Measurements from ENCODE around the gene SNCG.
"Not testable (repeated sequence)": the region's sequence is repeated elsewhere in the genome, so short reads cannot be mapped to it uniquely, and the experiment has no call there.

Gene SNCG

DNA sequence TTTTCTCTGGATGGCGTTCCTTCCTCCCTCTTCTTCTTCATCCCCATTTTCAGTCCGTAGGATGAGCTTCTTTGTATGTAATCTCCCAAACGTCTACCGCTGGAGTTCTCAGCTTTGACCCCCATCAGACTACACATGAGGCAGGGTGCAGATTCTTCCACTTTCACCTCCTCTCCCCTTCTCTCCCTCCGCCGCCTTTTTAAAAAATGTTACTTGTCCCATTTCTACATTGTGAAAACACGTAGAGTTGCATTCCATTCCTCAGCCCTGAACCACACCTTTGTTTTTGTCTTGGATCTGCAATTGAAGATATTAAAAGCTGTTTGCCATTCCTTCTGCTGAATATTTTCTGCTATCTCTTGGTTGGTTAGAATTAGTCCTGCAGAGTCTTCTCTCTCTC, 16.1 kb downstream of the SNCG start:
- no peak overlapping the region for H3K4me3 ChIP-seq
- no peak for TF ChIP-seq POLR2AphosphoS5 (IDR thresholded peaks at IDR 0.05; ENCODE audit: borderline replicate concordance, low read depth, low read length)
- TF ChIP-seq EZH2 (IDR thresholded peaks at IDR 0.05): no peak
- TF ChIP-seq FOXP2 (optimal IDR thresholded peaks at IDR 0.05; ENCODE audit: control extremely low read depth, extremely low read length, insufficient read depth): no peak
- H3K9me3 ChIP-seq (ENCODE audit: low read depth, low read length): no peaks in the 10 kb centered on the region
- no peak for DNase-seq (ENCODE audit: low read depth, low spot score)
- no peaks in the 10 kb centered on the region for H3K36me3 ChIP-seq (ENCODE audit: insufficient read depth, low read length)
- no peak overlapping the region for H3K27ac ChIP-seq
- no peak overlapping the region for H3K9ac ChIP-seq (ENCODE audit: insufficient read length)

DNA sequence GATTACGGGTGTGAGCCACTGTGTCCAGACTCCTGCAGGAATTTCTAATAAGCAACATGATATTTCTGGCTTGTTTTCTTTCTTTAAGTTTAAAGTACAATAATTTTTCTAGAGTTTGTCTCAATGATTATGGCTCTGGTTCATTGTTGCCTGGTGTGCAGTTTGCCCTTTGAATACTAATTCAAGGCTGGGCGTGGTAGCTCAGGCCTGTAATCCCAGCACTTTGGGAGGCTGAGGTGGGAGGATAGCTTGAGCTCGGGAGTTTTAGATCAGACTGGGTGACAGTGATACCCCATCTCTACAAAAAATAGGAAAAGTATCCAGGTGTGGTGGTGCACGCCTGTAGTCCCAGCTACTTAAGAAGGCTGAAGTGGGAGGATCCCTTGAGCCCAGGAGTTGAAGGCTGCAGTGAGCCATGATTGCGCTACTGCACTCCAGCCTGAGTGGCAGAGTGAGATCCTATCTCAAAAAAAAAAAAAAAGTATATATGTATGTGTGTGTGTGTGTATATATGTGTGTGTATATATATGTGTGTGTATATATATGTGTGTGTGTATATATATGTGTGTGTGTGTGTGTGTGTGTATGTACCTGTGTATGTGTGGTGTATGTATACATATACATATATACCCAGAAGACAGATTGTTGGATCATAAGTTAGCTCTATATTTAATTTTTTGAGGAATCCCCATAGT, 18.1 kb downstream of the SNCG start:
- no peak for DNase-seq (ENCODE audit: low read depth, low spot score)
- H3K9me3 ChIP-seq (ENCODE audit: low read depth, low read length): no peaks in the 10 kb centered on the region
- H3K36me3 ChIP-seq (ENCODE audit: insufficient read depth, low read length): no peaks in the 10 kb centered on the region
- TF ChIP-seq FOXP2 (optimal IDR thresholded peaks at IDR 0.05; ENCODE audit: control extremely low read depth, extremely low read length, insufficient read depth) (no peak), EZH2 (IDR thresholded peaks at IDR 0.05) (no peak), POLR2AphosphoS5 (IDR thresholded peaks at IDR 0.05; ENCODE audit: borderline replicate concordance, low read depth, low read length) (no peak)
- no peak overlapping the region for H3K4me3 ChIP-seq
- no peak overlapping the region for H3K9ac ChIP-seq (ENCODE audit: insufficient read length)
- no peak overlapping the region for H3K27ac ChIP-seq

DNA sequence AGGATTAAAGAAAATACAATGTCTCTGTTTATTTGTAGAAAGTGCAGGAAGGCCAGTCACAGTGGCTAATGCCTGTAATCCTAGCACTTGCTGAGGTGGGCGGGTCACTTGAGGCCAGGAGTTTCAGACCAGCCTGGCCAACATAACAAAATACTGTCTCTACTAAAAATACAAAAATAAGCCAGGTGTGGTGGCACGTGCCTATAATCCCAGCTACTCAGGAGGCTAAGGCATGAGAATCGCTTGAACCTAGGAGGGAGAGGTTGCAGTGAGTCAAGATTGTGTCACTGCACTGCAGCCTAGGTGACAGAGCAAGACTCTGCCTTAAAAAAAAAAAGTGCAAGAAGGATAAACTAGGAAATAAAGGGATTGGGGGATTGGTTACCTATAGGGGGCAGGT, 20.1 kb downstream of the SNCG start:
- H3K9me3 ChIP-seq (ENCODE audit: low read depth, low read length): not testable (repeated sequence)

DNA sequence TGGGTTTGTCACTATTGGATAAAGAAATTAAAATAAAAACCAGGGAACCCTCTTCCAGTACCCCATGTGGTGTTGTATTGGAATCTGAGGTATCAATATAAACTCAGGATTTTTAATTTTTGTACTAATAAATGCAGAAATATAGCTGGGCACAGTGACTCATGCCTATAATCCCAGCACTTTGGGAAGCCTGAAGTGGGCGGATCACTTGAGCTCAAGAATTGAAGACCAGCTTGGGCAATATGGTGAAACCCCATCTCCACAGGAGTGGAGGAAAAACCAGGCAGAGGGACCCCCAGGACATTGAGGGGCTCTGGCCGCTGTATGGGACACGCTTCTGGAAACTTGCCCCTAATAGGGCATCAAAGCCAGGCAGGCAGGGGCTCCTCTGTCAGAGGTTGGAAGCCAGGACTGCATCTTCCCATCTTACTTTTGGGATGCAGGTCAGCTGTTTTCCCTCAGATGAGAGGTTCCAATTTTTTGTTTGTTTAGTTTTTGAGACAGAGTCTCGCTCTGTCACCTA, 21.0 kb downstream of the SNCG start:
- no peak overlapping the region for H3K4me3 ChIP-seq

More for the DNA sequence above, 20.1 kb downstream of the SNCG start:
- not testable (repeated sequence) for H3K27ac ChIP-seq; DNase-seq (ENCODE audit: low read depth, low spot score); H3K36me3 ChIP-seq (ENCODE audit: insufficient read depth, low read length); H3K9ac ChIP-seq (ENCODE audit: insufficient read length); H3K4me3 ChIP-seq

DNA sequence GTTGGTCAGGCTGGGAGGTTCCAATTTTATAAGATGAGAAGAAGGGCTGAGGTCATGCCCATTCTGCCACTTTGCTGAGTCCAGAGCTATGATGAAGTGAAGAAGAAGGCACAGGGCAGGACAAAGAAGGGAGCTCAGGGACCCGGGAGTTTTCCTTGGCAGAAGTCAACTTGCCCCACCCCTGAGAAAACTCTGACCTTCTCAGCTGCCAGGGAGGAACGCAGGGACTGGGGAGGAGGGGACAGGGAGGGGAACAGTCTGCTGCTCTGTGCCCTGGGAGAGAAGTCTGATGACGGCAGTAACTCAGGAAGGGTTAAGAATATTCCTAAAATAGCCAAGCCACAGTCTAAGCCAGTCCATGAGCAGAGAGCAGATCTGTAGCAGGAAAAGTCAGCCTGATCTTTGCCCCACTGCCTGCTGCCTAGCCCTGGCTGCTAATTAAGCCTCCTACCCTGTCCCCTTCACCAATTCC, 21.6 kb downstream of the SNCG start:
- Histone ChIP-seq H3K36me3 (ENCODE audit: insufficient read depth, low read length) (no peaks in the 10 kb centered on the region), H3K9me3 (ENCODE audit: low read depth, low read length) (no peaks in the 10 kb centered on the region), H3K4me3 (no peak overlapping the region), H3K27ac (no peak overlapping the region), H3K9ac (ENCODE audit: insufficient read length) (no peak overlapping the region)
- no peak for TF ChIP-seq FOXP2 (optimal IDR thresholded peaks at IDR 0.05; ENCODE audit: control extremely low read depth, extremely low read length, insufficient read depth)
- no peak for TF ChIP-seq POLR2AphosphoS5 (IDR thresholded peaks at IDR 0.05; ENCODE audit: borderline replicate concordance, low read depth, low read length)
- no peak for TF ChIP-seq EZH2 (IDR thresholded peaks at IDR 0.05)
- no peak for DNase-seq (ENCODE audit: low read depth, low spot score)

More for the DNA sequence above, 21.0 kb downstream of the SNCG start:
- no peak for DNase-seq (ENCODE audit: low read depth, low spot score)
- Histone ChIP-seq H3K27ac (no peak overlapping the region), H3K9me3 (ENCODE audit: low read depth, low read length) (no peaks in the 10 kb centered on the region), H3K9ac (ENCODE audit: insufficient read length) (no peak overlapping the region), H3K36me3 (ENCODE audit: insufficient read depth, low read length) (no peaks in the 10 kb centered on the region)
- TF ChIP-seq FOXP2 (optimal IDR thresholded peaks at IDR 0.05; ENCODE audit: control extremely low read depth, extremely low read length, insufficient read depth): no peak

DNA sequence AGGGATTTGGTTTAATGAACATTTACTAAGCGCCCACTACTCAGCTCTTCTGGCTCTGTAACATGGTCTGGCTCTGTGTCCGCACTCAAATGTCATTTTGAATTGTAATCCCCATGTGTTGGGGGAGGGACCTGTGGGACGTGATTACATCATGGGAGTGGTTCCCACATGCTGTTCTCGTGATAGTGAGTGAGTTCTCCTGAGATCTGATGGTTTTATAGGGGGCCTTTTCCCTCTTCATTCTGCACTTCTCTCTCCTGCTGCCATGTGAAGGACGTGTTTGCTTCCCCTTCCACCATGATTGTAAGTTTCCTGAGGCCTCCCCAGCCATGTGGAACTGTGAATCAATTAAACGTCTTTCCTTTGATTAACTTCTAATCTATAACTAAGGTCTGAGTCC, 22.6 kb downstream of the SNCG start:
- not testable (repeated sequence) for H3K27ac ChIP-seq; H3K9ac ChIP-seq (ENCODE audit: insufficient read length); DNase-seq (ENCODE audit: low read depth, low spot score); H3K36me3 ChIP-seq (ENCODE audit: insufficient read depth, low read length); H3K9me3 ChIP-seq (ENCODE audit: low read depth, low read length); H3K4me3 ChIP-seq

DNA sequence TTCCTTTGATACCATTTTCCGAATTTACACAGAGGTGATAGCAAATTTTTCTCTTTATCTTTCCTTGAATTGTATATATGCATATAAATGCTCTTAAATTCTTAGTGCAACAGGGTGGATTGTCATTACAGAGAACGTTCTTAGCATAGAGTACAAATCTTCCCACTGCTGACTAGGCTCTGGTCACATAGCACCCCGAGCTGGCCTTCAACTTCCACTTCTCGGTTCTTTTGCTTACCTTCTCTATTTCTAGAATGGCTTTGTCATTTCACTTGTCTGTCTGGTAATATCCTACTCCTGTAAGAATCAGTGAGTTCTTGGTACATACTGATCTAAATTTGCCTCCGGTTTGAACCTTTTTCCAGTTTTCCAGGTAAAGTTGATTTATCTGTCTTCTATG, 23.3 kb downstream of the SNCG start:
- Histone ChIP-seq H3K27ac (no peak overlapping the region), H3K9me3 (ENCODE audit: low read depth, low read length) (no peaks in the 10 kb centered on the region), H3K36me3 (ENCODE audit: insufficient read depth, low read length) (no peaks in the 10 kb centered on the region), H3K4me3 (no peak overlapping the region), H3K9ac (ENCODE audit: insufficient read length) (no peak overlapping the region)
- TF ChIP-seq POLR2AphosphoS5 (IDR thresholded peaks at IDR 0.05; ENCODE audit: borderline replicate concordance, low read depth, low read length) (no peak), FOXP2 (optimal IDR thresholded peaks at IDR 0.05; ENCODE audit: control extremely low read depth, extremely low read length, insufficient read depth) (no peak), EZH2 (IDR thresholded peaks at IDR 0.05) (no peak)
- DNase-seq (ENCODE audit: low read depth, low spot score): no peak

DNA sequence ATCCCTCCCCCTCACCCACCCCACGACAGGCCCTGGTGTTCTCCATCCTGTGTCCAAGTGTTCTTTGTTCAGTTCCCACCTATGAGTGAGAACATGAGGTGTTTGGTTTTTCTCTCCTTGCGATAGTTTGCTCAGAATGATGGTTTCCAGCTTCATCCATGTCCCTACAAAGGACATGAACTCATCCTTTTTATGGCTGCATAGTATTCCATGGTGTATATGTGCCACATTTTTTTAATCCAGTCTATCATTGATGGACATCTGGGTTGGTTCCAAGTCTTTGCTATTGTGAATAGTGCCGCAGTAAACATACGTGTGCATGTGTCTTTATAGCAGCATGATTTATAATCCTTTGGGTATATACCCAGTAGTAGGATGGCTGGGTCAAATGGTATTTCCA, 26.1 kb downstream of the SNCG start:
- not testable (repeated sequence) for H3K4me3 ChIP-seq; H3K9ac ChIP-seq (ENCODE audit: insufficient read length); H3K27ac ChIP-seq; H3K9me3 ChIP-seq (ENCODE audit: low read depth, low read length); DNase-seq (ENCODE audit: low read depth, low spot score); H3K36me3 ChIP-seq (ENCODE audit: insufficient read depth, low read length)

DNA sequence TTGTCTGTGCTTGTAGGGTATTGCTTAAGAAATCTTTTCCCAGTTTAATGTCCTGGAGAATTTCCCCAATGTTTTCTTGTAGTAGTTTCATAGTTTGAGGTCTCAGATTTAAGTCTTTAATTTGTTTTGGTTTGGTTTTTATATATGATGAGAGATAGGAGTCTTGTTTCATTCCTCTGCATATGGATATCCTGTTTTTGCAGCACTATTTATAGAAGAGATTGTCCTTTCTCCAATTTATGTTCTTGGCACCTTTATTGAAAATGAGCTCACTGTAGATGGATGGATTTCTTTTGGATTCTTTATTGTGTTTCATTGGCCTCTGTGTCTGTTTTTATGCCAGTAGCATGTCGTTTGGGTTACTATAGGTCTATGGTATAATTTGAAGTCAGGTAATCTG, 30.1 kb downstream of the SNCG start:
- H3K9me3 ChIP-seq (ENCODE audit: low read depth, low read length): no peaks in the 10 kb centered on the region
- no peak for DNase-seq (ENCODE audit: low read depth, low spot score)

DNA sequence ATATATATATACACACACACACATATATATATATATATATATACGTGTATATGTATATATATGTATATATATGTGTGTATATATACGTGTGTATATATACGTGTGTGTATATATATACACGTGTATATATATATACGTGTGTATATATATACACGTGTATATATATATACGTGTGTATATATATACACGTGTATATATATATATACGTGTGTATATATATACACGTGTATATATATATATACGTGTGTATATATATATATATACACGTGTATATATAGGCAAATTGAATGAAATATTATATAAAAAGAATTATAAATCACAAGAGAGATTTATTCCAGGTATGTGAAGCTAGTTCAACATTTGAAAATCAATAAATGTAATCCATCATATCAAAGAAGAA, 33.0 kb downstream of the SNCG start:
- H3K4me3 ChIP-seq; H3K27ac ChIP-seq; H3K9me3 ChIP-seq (ENCODE audit: low read depth, low read length); H3K36me3 ChIP-seq (ENCODE audit: insufficient read depth, low read length); DNase-seq (ENCODE audit: low read depth, low spot score); H3K9ac ChIP-seq (ENCODE audit: insufficient read length): not testable (repeated sequence)

More for the DNA sequence above, 30.1 kb downstream of the SNCG start:
- Histone ChIP-seq H3K36me3 (ENCODE audit: insufficient read depth, low read length) (no peaks in the 10 kb centered on the region), H3K27ac (no peak overlapping the region), H3K9ac (ENCODE audit: insufficient read length) (no peak overlapping the region), H3K4me3 (no peak overlapping the region)
- TF ChIP-seq FOXP2 (optimal IDR thresholded peaks at IDR 0.05; ENCODE audit: control extremely low read depth, extremely low read length, insufficient read depth): no peak
- TF ChIP-seq EZH2 (IDR thresholded peaks at IDR 0.05): no peak
- no peak for TF ChIP-seq POLR2AphosphoS5 (IDR thresholded peaks at IDR 0.05; ENCODE audit: borderline replicate concordance, low read depth, low read length)
